ENCODE results near the gene SCG3. TPM values are rescaled to one million over a fixed set of nuclear protein-coding genes. Genes with fewer than 3 reads are reported as not detected.

Gene SCG3
- total RNA-seq, 1 experiment from 2014 or later: not detected

DNA sequence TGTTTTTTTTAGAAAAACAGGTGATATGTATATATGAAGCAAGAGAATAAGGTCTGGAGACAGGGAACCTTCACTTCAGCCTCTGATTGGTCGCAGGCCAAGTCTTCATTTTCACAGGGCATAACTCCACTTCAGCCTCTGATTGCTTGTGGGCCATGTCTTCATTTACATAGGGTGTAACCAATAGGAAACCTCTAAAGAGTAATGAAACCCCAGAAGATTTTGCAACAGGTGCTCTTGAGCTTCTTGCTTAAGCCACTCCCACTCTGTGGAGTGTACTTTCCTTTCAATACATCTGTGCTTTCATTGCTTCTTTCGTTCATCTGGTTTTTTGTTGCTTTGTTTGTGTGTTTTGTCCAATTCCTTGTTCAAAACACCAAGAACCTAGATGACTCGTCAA, 22.6 kb upstream of the SCG3 start:
- no peaks in the 10 kb centered on the region for H3K36me3 Mint-ChIP-seq (ENCODE audit: insufficient read depth, unreplicated experiment)
- Histone ChIP-seq H3K36me3 (ENCODE audit: control insufficient read depth, insufficient read depth, low read length) (no peaks in the 10 kb centered on the region), H3K4me3 (ENCODE audit: low read depth, low read length) (no peak overlapping the region), H3K4me1 (no peaks in the 10 kb centered on the region), H3K9me3 (no peaks in the 10 kb centered on the region), H3K27me3 (replicated peaks; ENCODE audit: control insufficient read depth, insufficient read depth, low read length) (no peaks in the 10 kb centered on the region)
- no peaks in the 10 kb centered on the region for H3K9me3 Mint-ChIP-seq (ENCODE audit: unreplicated experiment)
- ChIA-PET POLR2A (no interaction called here), CTCF (no interaction called here)
- no peak for DNase-seq
- no peak overlapping the region for H3K4me3 Mint-ChIP-seq (ENCODE audit: unreplicated experiment)
- TF ChIP-seq, protein P1, sequence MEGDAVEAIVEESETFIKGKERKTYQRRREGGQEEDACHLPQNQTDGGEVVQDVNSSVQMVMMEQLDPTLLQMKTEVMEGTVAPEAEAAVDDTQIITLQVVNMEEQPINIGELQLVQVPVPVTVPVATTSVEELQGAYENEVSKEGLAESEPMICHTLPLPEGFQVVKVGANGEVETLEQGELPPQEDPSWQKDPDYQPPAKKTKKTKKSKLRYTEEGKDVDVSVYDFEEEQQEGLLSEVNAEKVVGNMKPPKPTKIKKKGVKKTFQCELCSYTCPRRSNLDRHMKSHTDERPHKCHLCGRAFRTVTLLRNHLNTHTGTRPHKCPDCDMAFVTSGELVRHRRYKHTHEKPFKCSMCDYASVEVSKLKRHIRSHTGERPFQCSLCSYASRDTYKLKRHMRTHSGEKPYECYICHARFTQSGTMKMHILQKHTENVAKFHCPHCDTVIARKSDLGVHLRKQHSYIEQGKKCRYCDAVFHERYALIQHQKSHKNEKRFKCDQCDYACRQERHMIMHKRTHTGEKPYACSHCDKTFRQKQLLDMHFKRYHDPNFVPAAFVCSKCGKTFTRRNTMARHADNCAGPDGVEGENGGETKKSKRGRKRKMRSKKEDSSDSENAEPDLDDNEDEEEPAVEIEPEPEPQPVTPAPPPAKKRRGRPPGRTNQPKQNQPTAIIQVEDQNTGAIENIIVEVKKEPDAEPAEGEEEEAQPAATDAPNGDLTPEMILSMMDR (IDR thresholded peaks at IDR 0.05; ENCODE audit: insufficient read depth in 1 of 2, low read depth in 1 of 2, low read length in 1 of 2, severe bottlenecking in 1 of 2, unreplicated experiment in 1 of 2): no peak
- peaks cover 3% of the 10 kb centered on the region for H3K27me3 Mint-ChIP-seq (ENCODE audit: insufficient read depth, unreplicated experiment)
- intact Hi-C loops (cut with micrococcal nuclease; ENCODE audit: unreplicated experiment): no loop called here
- H3K27ac Mint-ChIP-seq (ENCODE audit: unreplicated experiment): no peak overlapping the region
- BruUV-seq (replicated peaks): no TSS peak
- H3K4me1 Mint-ChIP-seq (ENCODE audit: low read depth, unreplicated experiment): no peaks in the 10 kb centered on the region

DNA sequence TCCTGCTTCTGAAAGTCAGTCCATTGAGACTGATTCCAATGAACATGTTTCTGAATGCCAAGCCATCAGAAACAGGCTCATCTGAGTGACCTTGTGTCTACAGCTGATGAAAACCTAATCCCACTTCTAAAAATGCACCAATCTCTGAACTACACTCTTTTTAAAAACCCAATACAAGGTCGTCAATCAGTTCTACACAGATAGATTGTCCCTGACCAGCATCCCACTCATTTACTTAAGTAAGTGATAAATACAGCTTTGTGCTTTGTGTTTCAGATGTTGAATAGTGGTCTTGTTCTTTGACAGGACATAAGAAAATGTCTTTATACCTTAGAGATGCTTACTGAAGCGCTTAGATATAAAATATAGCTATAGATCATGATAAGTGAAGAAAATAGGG, 20.2 kb upstream of the SCG3 start:
- CTCF ChIA-PET: no interaction called here
- Mint-ChIP-seq H3K27ac (ENCODE audit: unreplicated experiment) (no peak overlapping the region), H3K4me1 (ENCODE audit: low read depth, unreplicated experiment) (no peaks in the 10 kb centered on the region), H3K36me3 (ENCODE audit: insufficient read depth, unreplicated experiment) (no peaks in the 10 kb centered on the region), H3K9me3 (ENCODE audit: unreplicated experiment) (no peaks in the 10 kb centered on the region), H3K27me3 (ENCODE audit: insufficient read depth, unreplicated experiment) (peaks cover 3% of the 10 kb centered on the region), H3K4me3 (ENCODE audit: unreplicated experiment) (no peak overlapping the region)
- Histone ChIP-seq H3K4me3 (ENCODE audit: low read depth, low read length) (no peak overlapping the region), H3K9me3 (no peaks in the 10 kb centered on the region), H3K27me3 (replicated peaks; ENCODE audit: control insufficient read depth, insufficient read depth, low read length) (no peaks in the 10 kb centered on the region), H3K4me1 (no peaks in the 10 kb centered on the region), H3K36me3 (ENCODE audit: control insufficient read depth, insufficient read depth, low read length) (no peaks in the 10 kb centered on the region)
- intact Hi-C loops (cut with micrococcal nuclease; ENCODE audit: unreplicated experiment): no loop called here
- POLR2A ChIA-PET: interaction anchor here (0.6 kb wide), 1 partner anchor 166 kb away, joined by 6 read pairs; no protein-coding TSS in a partner anchor
- no TSS peak for BruUV-seq (replicated peaks)
- TF ChIP-seq, protein P1 (IDR thresholded peaks at IDR 0.05; ENCODE audit: insufficient read depth in 1 of 2, low read depth in 1 of 2, low read length in 1 of 2, severe bottlenecking in 1 of 2, unreplicated experiment in 1 of 2): no peak
- no peak for DNase-seq

DNA sequence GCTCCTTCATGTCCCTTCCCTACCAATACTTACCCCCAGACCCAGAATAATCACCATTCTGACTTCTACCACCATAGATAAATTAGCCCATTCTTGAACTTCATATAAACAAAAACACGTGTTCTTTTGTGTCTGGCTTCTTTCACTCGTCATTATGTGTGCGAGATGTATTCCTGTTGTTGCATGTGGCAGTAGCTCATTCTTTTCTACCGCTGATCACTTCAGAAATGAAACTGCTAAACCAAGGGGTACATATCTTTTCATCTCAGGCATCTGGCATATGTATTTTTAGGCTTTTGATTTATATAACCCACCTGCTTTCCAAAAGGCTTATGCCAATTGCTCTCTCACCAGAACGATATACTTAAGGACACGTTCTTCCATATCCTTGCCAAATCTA, 13.8 kb upstream of the SCG3 start:
- peaks cover 5% of the 10 kb centered on the region for H3K27me3 Mint-ChIP-seq (ENCODE audit: insufficient read depth, unreplicated experiment)
- H3K4me1 ChIP-seq: no peaks in the 10 kb centered on the region
- no peaks in the 10 kb centered on the region for H3K36me3 Mint-ChIP-seq (ENCODE audit: insufficient read depth, unreplicated experiment)
- no peaks in the 10 kb centered on the region for H3K9me3 Mint-ChIP-seq (ENCODE audit: unreplicated experiment)
- H3K27me3 ChIP-seq (replicated peaks; ENCODE audit: control insufficient read depth, insufficient read depth, low read length): no peaks in the 10 kb centered on the region
- TF ChIP-seq, protein P1 (IDR thresholded peaks at IDR 0.05; ENCODE audit: insufficient read depth in 1 of 2, low read depth in 1 of 2, low read length in 1 of 2, severe bottlenecking in 1 of 2, unreplicated experiment in 1 of 2): no peak
- H3K27ac Mint-ChIP-seq (ENCODE audit: unreplicated experiment): no peak overlapping the region
- DNase-seq: no peak
- H3K36me3 ChIP-seq (ENCODE audit: control insufficient read depth, insufficient read depth, low read length): no peaks in the 10 kb centered on the region
- intact Hi-C loops (cut with micrococcal nuclease; ENCODE audit: unreplicated experiment): no loop called here
- H3K4me1 Mint-ChIP-seq (ENCODE audit: low read depth, unreplicated experiment): no peaks in the 10 kb centered on the region
- POLR2A ChIA-PET: no interaction called here
- CTCF ChIA-PET: interaction anchor here (1.0 kb wide), 1 partner anchor 109 kb away, joined by 3 read pairs; no protein-coding TSS in a partner anchor
- no peaks in the 10 kb centered on the region for H3K9me3 ChIP-seq
- no peak overlapping the region for H3K4me3 ChIP-seq (ENCODE audit: low read depth, low read length)
- H3K4me3 Mint-ChIP-seq (ENCODE audit: unreplicated experiment): no peak overlapping the region
- BruUV-seq (replicated peaks): no TSS peak
